HEK293 (cell line): ENCODE results near the gene RNF212.

Experiments used
- CTCF ChIA-PET: fragments of 350-600 bp; formaldehyde crosslinking; extraction: SDS; loops from one replicate; lab custom pipeline; 2021; ENCODE audit warnings: antibody characterized with exemption; lab: Yijun Ruan, JAX
- POLR2A ChIA-PET: fragments of 300-600 bp; formaldehyde crosslinking; extraction: SDS; loops from one replicate; lab custom pipeline; 2020; ENCODE audit warnings: antibody characterized with exemption, inconsistent platforms; lab: Yijun Ruan, JAX
- H3K27ac ChIP-seq: fragments of 200-500 bp; sonication (Bioruptor generic); 2 replicates; pipeline ENCODE4 v1.5.1; 2014; ENCODE audit warnings: low read depth, low read length, control low read depth, inconsistent platforms; ENCODE audit errors: extremely low read depth
- H3K36me3 ChIP-seq, 2 experiments: fragments of 200-500 bp in 1 of 2; sonication (Bioruptor generic) in 1 of 2; 1 replicate in 1 of 2; 2 replicates in 1 of 2; pipeline ENCODE4 v1.5.1; 2014 to 2017; ENCODE audit warnings: inconsistent platforms in 2 of 2, low read length in 2 of 2; ENCODE audit not compliant: control insufficient read depth in 2 of 2, insufficient read depth in 1 of 2
- H3K4me1 ChIP-seq: fragments of 200-500 bp; sonication (Bioruptor generic); 2 replicates; pipeline ENCODE4 v1.5.1; 2014; ENCODE audit warnings: mild to moderate bottlenecking, low read length, inconsistent platforms; ENCODE audit not compliant: control insufficient read depth, insufficient read depth
- H3K4me3 ChIP-seq: 2 replicates; pipeline ENCODE4 v1.5.1; 2011; ENCODE audit warnings: low read depth, mild to moderate bottlenecking, control low read depth, low read length, moderate library complexity
- H3K9me3 ChIP-seq: fragments of 200-500 bp; sonication (Bioruptor generic); 2 replicates; pipeline ENCODE4 v1.5.1; 2014; ENCODE audit warnings: low read depth, low read length, inconsistent platforms; ENCODE audit not compliant: control insufficient read depth, insufficient read depth
- INSM2 ChIP-seq: fragments of 450-650 bp; formaldehyde crosslinking; IDR thresholded peaks from 2 replicates; pipeline ENCODE4 v1.5.1; 2016; ENCODE audit warnings: missing biosample characterization, missing genetic modification characterization
- KLF10 ChIP-seq: fragments of 450-650 bp; IDR thresholded peaks from 2 replicates; pipeline ENCODE4 v1.5.1; 2018; ENCODE audit warnings: missing biosample characterization, mild to moderate bottlenecking, missing genetic modification characterization
- REST ChIP-seq: fragments of 450-650 bp; formaldehyde crosslinking; IDR thresholded peaks from 2 replicates; pipeline ENCODE4 v1.5.1; 2016; ENCODE audit warnings: missing biosample characterization, missing genetic modification characterization
- SETDB1 ChIP-seq: IDR thresholded peaks from one replicate; pipeline ENCODE4 v1.6.1; 2017; ENCODE audit warnings: mild to moderate bottlenecking, low read length, moderate library complexity, mixed read lengths; ENCODE audit not compliant: insufficient read length
- SP2 ChIP-seq: fragments of 450-650 bp; formaldehyde crosslinking; IDR thresholded peaks from 2 replicates; pipeline ENCODE4 v1.5.1; 2016; ENCODE audit warnings: missing biosample characterization, missing genetic modification characterization
- TRIM28 ChIP-seq: IDR thresholded peaks from 2 replicates; pipeline ENCODE4 v1.6.1; 2011; ENCODE audit warnings: low read length, control low read depth, borderline replicate concordance
- ZBTB20 ChIP-seq: fragments of 450-650 bp; formaldehyde crosslinking; IDR thresholded peaks from 2 replicates; pipeline ENCODE4 v1.5.1; 2016; ENCODE audit warnings: missing biosample characterization, missing genetic modification characterization
- ZNF174 ChIP-seq: fragments of 450-650 bp; formaldehyde crosslinking; IDR thresholded peaks from 2 replicates; pipeline ENCODE4 v1.5.0; 2017; ENCODE audit warnings: missing biosample characterization, mild to moderate bottlenecking, missing genetic modification characterization
- ZNF324 ChIP-seq: fragments of 450-650 bp; formaldehyde crosslinking; IDR thresholded peaks from 2 replicates; pipeline ENCODE4 v1.5.1; 2016; ENCODE audit warnings: missing biosample characterization, missing genetic modification characterization
- ZNF488 ChIP-seq: fragments of 450-650 bp; formaldehyde crosslinking; IDR thresholded peaks from 2 replicates; pipeline ENCODE4 v1.5.1; 2016; ENCODE audit warnings: missing biosample characterization, missing genetic modification characterization
- ZNF521 ChIP-seq: fragments of 450-650 bp; formaldehyde crosslinking; IDR thresholded peaks from 2 replicates; pipeline ENCODE4 v1.5.1; 2017; ENCODE audit warnings: missing biosample characterization, mild to moderate bottlenecking, missing genetic modification characterization
- ZNF544 ChIP-seq: fragments of 450-650 bp; formaldehyde crosslinking; IDR thresholded peaks from 2 replicates; pipeline ENCODE4 v1.5.0; 2017; ENCODE audit warnings: missing biosample characterization, missing genetic modification characterization
- ZNF555 ChIP-seq: fragments of 450-650 bp; formaldehyde crosslinking; conservative IDR thresholded peaks from 2 replicates; pipeline ENCODE4 v1.5.1; 2017; ENCODE audit warnings: missing biosample characterization, mild to moderate bottlenecking, missing genetic modification characterization, inconsistent platforms
- ZNF837 ChIP-seq: fragments of 450-650 bp; formaldehyde crosslinking; IDR thresholded peaks from 2 replicates; pipeline ENCODE4 v1.5.1; 2016; ENCODE audit warnings: missing biosample characterization, missing genetic modification characterization
- ZSCAN18 ChIP-seq: fragments of 450-650 bp; formaldehyde crosslinking; IDR thresholded peaks from 2 replicates; pipeline ENCODE4 v1.5.1; 2016; ENCODE audit warnings: missing biosample characterization, missing genetic modification characterization

The RNF212 gene

GRCh38 chr4:1139860-1140259 lies 26.5 kb upstream of the RNF212 start:
- Histone ChIP-seq H3K9me3 (no peaks in the 10 kb centered on the region), H3K4me3 (no peak overlapping the region), H3K36me3 (no peaks in the 10 kb centered on the region), H3K27ac (no peak overlapping the region), H3K4me1 (no peaks in the 10 kb centered on the region)
- ChIA-PET POLR2A (no interaction called here), CTCF (interaction anchor here (2.0 kb wide), 1 partner anchor 9 kb away, joined by 6 read pairs; no protein-coding TSS in a partner anchor)
- TF ChIP-seq ZSCAN18 (tag by site-specific recombination) (no peak), ZNF174 (no peak), ZNF555 (tag by site-specific recombination) (no peak), ZNF837 (tag by site-specific recombination) (no peak), SP2 (tag by site-specific recombination) (no peak), SETDB1 (no peak)

GRCh38 chr4:1137850-1138249 lies 24.5 kb upstream of the RNF212 start:
- H3K36me3 ChIP-seq, result no peaks in the 10 kb centered on the region
- H3K27ac ChIP-seq, result no peak overlapping the region
- H3K4me1 ChIP-seq, result no peaks in the 10 kb centered on the region
- CTCF ChIA-PET, result interaction anchor here (1.1 kb wide), 1 partner anchor 130 kb away, joined by 8 read pairs; no protein-coding TSS in a partner anchor
- no peaks in the 10 kb centered on the region for H3K9me3 ChIP-seq
- no peak overlapping the region for H3K4me3 ChIP-seq
- POLR2A ChIA-PET, result no interaction called here
- no peak for TF ChIP-seq ZNF521 (tag by site-specific recombination)
- TF ChIP-seq INSM2 (tag by site-specific recombination), result no peak
- no peak for TF ChIP-seq KLF10
- TF ChIP-seq TRIM28, result no peak
- no peak for TF ChIP-seq ZBTB20 (tag by site-specific recombination)
- no peak for TF ChIP-seq ZNF488 (tag by site-specific recombination)
- no peak for TF ChIP-seq ZNF544 (tag by site-specific recombination)
- TF ChIP-seq ZNF324 (tag by site-specific recombination), result no peak
- TF ChIP-seq REST, result no peak
